DMS53 (cell line): ENCODE results near the gene DGKG.

Source experiments
- DNase-seq: peaks from one replicate; lab custom pipeline; 2025; lab: John Stamatoyannopoulos, UW

DGKG gene

DNA sequence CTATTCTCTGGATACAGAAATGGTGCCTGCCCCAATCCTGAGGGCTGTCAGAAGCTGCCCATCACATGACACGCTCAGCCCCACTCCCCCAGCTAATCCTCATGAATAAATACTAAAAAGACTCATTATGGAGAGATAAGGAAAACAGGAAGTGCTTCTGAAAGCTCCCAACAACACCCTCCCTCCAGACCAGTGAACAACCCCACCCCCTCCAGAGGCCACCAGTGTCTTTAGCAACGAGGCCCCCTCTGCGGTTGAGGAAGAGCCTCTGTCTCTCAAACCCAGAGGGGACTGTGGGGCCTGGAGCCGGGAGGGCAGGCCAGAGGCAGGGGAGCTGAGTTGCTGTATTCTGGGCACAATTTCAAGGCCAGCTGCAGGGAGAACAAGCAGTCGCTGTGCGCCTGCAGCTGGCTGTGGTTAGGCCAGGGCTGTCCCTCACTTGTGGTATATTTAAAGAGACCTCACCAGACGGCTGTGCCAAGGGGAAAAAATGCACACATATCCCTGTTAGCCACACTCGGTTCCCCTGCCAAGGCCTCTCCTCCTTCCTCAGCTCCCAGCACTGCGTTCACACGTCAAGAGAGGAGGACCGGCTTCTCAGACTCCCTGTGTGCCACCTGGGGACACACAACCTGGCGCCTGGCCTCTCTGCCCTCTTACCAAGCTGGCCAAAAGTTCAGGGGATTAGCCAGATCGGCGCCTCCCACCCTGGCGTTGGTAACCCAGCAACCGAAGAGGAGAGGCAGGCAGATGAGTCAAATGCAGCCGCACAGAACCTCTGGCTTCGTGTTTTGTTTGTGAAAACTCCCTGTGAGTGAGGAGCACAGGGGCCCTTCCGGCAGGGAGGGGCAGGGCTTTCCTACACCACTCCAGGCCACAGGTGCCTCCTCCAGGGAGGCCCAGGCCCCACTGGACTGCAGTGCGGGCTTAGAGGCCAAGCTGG is 152.0 kb downstream of the DGKG start:
- no peak for DNase-seq

DNA sequence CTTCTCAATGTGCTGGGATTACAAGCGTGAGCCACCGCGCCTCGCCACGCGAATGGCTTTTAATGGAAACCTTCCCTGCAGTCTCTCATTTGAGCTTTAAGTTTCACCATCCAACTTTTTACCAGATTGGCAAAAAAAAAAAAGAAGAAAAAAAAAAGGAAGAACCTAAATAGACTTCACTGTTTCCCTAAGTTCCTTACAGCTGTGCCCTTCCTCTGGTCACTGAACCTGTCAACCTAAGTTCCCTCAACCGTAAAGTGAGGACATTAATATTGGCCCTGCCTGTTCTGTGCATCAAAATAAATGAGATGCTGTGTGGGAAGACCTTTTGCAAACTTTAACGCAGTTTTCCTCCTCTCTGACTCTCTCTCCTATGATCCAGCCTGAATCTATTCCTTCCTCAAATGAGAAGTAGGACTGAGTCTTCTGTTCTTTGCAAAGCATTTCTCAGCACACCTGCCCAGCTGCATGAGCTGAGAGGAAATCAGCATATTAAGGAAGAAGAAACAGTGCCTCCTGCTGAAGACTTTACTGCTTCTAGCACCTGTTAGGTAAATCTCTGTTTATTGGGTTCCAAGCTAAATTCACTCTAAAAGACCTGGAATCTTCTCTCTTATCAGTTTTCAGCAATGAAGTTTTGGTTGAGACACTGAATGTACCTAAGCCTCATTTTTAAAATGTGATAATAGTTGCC is 153.6 kb downstream of the DGKG start:
- no peak for DNase-seq

DNA sequence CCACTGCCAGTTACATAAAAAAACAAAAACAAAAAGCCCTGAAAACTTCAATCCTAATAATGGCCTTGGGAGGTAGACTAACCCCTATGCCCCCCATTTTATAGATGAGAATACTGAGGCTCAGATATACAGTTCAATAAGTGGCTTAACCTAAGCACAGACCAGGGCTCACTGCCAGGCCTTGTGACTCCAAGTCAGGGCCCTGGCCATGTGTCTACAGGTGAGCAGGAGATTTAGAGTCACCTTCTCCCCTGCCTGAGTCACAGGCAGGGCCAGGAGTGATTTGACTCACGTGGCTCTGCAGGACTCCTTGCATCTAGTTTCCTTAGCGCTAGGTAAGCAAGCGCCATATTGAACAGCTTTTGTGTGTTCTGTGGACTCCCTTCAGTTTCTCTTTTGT is 154.5 kb downstream of the DGKG start:
- DNase-seq = no peak

DNA sequence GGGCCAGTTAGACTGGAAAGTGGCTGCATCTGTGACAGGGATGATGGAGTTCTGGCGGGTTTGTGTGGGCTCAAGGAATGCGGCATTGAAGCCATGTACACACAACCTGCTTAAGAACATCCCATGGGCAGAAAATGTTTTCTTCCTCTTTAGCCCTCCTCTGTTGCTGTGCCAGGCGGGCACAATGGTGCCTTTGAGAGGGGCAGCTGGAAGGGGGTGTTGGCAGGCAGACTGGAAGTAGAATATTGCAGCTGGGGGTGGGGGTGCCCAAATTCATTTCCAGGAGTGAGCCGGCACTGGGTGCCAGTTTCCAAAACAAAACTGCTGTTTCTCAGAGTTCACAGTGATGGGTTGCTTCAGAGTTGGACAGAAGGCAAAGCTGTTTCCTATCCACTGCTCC is 161.3 kb downstream of the DGKG start:
- no peak for DNase-seq

DNA sequence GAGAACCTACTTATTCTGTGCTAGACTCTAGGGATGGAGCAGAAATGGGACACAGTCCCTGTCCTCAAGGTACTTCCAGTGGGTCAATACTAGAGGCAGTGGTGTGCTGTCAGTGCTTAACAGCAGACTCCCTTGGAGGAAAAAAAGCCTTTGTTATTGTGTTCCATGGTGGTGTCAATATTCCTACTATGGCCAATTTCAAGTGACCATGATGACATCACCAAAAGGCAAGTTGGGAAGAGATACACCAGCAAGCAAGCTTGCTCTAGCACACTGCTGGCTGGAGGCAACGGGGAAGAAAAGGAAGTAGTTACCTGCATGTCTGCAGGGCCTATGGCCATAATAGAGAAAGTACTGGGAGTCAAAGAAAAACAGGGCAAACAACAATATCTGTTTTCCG is 163.6 kb downstream of the DGKG start:
- no peak for DNase-seq

DNA sequence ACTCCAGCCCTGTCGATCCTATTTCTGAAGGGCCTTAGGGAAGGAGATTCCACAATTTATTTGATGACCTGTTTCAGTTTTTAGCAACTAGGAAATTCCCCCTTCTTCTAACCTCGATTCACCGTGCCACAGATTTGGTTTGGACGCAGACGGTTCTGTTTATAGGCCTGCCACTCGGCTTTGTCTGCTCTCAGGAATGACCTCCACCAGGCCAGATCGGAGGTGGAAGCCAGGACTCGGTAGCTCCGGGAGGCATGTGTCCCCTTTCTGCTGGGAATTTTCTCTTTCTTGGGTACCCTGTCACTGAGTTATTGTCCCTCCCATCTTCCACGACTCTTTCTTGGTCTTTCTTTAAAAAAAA is 167.6 kb downstream of the DGKG start:
- DNase-seq = no peak

DNA sequence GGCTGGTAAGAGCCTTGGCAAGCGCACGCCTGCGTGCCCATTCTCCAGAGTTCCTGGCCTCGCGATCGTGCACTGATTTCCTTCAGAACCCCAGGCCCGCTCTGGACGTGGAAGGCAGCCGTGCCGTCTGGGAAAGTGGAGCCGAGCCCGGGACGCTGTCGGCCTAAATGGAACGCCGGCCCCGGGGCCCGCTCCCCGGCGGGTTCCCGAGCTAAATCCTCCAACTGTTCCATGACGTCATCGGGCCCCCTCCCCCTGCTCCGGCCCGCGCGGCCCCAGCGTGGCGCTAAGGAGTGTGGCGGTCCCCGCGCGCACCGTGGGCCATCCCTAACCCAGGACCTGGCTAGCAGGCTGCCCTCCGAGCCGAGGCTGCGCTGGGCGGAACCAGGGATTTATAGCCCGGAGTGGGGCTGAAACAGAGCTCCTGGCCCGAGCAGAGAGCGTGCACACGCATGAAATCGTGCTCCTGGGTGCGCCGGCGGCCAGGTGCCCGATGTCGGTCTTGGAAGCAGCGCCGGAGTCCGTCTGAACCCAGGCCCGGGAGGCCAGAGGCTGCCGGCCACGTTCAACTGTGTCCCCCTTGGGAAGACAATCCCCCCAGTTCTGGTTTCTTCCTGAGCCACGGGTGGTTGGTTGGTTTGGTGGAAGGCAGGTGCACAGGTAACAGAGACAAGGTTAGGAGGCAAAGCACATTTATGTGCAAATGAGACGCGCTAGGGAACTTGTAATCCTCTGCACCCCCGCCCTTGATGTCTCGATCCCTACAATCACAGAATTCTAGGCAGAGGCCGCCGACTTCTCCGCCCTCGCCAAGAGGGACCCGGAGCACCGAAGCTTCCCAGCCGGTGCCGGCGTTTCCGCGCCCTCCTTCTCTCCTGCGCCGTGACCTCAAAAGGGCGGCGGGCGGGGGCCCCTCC is 168.2 kb downstream of the DGKG start:
- DNase-seq = no peak

DNA sequence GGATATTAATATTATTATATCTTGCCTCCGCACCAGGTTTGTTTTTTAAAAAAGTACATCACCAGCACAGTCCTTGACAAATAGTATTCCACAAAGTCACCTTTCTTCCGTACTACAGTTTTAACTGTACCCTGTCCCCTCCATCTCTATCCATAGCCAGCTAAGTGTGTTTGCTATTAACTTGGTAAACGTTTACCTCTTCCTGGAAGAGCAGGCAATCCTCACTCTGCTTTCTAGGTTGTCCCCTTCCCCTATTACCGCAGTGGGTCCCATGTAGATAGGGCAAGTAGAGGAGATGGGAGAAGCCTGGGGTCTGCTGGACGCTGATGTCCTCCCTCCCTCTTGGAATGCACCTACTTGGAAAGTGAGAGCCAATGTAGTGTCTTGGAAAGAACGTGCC is 169.2 kb downstream of the DGKG start:
- DNase-seq = no peak

DNA sequence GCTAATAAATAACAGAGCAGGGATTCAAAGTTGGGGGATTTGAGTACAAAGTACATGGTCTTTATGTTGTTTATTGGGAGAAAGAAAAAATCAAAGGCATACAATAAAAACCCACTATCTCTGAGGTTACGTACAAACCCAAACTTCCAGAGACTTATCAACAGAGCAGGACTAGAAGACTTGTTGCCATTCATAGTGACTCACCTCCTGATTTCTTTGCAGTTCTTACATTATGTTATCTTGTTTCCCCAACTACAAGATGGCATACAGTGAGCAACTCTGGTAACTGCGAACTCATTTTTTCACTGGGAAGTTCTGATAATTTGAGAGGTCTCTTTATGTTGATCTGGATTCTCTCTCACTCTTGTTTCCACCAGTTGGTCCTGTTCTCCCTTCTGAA is 172.5 kb downstream of the DGKG start:
- no peak for DNase-seq

DNA sequence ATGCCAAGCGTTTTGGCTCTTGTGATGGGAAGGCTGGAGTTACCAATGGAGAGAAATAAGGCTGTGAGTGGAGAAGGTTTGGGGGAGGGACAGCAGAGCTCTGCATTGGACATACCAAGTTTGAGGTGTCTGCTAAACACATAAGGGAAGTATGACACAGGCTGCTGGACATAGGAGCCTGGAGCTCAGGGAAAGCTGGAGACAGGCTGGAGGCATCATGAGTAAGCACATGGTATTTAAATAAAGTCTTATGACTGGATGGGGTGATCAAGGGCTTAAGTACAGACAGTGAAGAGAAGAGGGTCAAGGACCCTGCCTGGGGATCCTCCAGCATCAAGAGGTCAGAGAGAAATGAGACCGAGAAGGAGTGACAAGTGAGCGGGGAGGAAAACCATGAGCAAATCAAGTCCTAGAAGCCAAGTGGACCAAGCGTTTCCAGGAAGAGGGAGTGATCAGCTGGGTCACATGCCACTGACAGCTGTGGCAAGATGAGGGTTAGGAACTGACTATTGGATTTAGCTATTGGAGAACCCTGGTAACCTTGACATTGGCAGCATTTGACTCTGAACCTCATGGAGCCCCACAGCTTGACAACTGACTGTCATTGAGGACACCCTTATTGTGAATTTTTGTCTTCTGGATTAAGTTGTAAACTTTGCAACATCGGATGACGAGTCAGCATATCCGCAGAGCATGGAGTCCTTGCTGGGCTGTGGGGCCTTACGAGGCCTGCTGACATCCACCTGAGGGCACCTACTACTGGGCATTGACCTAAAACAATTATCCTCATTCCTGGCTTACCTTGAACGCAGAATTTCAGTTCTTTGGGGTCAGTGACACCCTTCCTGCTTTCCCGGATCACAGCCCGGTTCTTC is 174.4 kb downstream of the DGKG start:
- no peak for DNase-seq

DNA sequence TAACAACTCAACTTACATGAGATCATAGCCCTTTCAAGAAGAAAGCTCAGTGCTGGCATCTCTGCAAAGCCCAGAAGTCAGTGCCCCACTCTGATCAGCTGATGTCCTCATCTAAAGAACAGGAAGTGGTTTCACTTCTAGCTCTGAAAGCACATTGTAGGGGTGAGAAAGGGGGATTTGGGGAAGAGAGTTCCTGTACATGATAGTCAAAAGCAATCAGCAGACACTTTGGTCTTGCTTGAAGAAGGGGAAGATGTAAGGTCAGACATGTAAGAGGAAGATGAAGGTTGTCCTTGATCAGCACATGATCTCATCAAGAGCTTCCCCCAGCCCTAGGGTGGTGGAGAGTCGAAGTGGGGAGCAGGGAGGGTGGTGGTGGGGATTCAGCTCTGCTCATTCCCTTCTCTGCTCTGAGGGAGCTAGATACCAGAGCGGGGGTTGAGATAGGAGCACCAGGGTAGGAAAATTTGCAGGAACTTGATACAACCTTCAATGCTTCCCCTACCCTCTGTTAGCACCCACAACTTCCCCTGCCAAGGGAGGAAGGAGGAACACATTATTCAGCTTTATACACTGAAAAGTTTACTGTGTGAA is 176.7 kb downstream of the DGKG start:
- no peak for DNase-seq

DNA sequence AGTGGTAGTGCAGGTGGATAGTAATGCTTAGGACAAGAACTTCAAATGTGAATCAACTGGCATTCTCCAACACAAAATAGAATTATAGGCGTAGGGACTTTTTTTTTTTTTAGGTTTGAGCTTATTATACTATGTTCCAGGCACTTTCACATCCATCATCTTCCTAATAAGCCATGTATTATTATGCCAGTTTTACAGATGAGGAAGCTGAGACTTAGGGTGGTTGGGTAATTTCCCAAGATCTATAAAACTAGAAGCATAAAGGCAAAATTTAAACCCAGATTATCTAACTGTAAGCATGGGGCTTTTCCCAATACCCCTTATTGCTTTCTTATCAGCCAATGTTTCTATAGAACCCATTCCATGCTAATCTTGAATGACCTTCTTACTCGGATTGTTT is 178.0 kb downstream of the DGKG start:
- DNase-seq = no peak

DNA sequence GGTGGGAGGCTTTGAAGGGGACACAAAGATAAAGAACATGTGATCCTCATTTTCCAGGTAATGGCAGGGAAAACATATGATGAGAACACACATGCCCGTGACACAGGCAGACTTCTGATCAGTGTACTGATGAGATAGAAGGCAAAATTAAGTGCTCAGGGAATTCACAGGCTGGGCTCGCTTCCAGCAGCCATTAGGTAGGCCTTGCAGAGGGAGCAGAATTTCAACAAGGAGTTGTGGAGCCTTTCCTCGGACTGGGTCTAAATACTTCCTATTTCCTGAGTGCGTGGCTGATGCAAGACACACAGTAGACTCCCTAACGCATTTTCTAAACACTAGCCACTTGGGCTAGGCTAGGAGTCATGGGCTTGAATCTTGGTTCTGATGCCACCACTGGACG is 179.2 kb downstream of the DGKG start:
- no peak for DNase-seq

DNA sequence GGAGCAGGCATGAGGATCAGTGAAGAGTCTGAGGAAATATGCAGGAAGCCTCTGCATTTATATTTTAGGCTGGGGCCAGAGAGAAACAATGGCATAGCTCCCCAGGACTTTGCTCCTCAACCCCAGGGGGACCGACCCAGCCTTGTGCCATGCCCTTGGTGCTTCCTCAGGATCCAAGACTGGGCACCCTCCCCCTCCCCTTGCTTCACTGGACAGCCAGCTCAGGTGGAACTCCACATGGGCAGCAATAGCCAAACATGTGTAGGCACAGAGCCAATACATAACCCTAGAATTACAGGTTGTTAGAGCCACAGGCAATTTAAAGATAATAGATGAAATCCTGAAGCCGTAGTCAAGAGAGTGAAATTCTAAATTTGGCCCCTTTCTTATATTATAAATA is 180.1 kb downstream of the DGKG start:
- no peak for DNase-seq

DNA sequence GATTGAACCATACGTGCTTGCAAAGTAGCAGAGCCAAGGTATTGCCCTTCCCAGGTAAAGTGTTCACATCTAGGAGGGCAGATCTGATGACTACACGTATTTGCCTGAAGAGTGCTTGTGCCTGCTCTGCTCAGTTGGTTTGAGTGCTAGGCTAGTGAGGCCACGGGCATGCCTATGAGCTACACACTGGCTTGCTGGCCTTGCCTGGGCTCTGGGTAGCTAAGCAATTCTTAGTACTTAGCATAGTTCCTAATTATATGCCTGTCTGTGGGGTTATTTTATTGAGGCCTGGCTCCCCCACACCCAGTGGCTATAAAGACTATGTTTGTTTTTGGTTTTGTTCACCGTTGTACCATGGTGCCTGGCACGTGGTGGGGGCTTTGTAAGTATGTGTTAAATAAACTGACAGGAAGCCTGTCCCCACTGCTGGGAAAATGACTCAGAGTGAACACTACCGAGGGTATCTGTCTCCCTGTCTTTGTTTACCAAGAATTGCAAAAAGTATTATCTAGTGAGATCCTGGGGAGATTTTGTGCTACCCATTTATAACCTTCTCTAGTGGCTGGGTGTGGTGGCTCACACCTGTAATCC is 181.0 kb downstream of the DGKG start:
- no peak for DNase-seq

DNA sequence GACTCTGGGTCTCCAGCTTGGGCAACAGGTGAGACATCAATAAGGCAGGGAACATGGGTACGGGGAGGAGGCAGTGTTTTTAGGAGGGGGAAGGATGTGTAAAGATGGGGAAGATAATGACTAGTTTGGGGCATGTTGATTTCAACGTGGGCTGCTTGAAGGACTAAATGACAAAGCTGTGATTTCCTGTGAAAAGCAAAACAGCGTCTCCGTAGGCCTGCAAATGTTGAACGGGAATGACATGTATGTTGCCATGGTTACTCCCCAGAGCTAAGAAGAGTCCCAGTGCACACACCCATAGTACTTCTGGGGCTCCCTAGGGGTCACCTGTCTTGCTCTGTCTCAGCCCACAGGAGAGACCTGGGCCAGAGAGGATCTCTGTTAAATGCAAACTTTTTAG is 181.9 kb downstream of the DGKG start:
- no peak for DNase-seq

DNA sequence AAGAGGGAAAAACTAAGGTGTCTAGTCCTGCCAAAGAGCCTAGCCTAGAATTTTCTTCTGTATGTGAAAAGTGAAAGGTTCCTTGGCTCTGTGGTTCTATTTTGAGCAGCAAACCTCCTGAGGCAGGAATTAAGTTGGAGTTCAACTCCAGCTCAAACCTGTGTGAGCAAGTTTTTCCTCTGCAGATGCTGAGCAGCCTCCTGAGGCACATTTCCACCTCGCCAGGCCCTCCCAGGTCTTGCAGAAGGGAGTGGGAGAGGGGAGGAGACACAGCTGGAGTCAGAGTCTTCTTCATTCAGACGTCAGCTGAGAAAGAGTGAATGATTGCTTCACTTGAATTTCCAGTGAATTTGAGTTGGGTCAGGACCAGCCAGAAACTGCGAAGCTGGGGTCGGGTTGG is 183.6 kb downstream of the DGKG start:
- no peak for DNase-seq

DNA sequence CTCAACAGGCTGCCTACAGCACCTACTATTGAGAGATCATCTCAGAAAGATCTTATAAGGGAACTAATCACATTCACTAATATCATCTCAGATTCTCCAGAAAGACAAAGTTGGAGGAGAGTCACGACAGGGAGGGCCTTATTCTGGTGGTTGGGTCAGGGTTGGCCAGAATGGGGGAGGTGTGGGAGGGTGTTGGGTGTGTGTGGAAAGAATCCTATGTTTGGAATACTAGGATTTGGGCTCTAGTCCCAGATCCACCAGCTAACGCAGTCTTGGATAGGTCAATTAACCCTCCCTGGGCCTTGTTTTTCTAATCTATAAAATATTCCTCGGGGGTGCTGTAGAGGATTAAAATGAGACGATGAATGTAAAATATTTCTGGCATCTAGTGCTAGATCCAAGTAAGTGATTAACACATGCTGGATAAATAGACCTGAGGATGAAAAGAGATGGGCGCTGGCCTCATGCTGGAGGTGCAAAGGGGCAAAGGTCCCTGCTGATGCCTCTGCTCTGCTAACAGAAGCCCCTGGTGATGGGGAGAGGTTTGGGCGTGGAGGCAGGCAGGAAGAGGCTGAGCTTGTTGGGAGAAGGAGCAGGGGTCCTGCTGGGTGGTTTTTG is 185.6 kb downstream of the DGKG start:
- no peak for DNase-seq

DNA sequence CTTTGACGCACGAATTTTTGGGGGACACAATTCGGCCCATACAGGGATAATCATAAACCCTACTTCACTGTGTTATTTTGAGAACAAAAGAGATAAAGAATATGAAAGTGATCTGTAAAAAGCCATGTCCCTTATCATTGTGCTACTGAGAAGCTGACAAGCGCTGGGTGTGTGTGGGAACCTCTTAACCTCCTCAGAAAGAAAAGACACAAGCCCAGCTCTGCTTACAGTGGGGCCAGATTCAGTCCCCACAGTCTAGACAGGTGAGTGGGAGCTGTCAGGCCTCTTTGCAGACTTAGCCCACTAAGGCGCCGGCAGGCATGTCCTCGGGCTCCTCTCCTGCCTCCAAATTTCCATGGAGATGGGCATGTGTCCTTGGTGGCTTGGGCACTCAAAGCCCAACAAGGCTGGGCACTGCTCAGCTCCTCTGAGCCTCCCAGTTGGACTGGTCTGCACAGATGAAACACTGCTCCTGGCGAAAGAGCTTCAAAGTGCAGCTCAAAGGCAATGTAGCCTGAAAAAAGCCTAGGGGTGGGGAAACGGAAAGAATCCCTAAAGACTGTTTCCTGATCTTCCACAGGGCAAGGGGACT is 188.7 kb downstream of the DGKG start:
- DNase-seq = no peak

DNA sequence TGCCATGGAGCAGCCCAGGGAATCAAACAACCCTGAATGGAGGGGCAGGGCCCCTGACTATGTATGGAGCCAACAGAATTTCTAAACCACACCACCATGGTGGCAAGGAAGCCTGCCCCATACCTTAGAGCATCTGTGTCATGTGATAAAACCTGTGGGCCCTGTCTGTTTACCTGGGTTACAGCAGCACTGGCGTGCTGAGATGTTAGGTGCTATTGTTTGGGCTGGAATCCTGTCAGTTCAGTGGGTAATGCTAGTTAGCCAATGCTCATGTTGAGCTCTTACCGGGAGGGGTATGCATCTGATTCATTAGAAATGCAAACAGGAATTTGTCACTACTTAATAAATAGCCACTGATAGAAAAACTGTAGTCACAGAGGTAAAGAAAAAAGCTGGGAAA is 189.7 kb downstream of the DGKG start:
- no peak for DNase-seq
